Mononuclear cell (primary cell): ENCODE data around the gene CFAP141. TPM values are rescaled to one million over a fixed set of nuclear protein-coding genes. Genes with fewer than 3 reads are reported as not detected.

Source experiments
- H3K27me3 ChIP-seq: 2 replicates; pipeline ENCODE4 v1.6.0; 2011; ENCODE audit warnings: low read length, control low read depth; ENCODE audit not compliant: insufficient read depth
- H3K4me1 ChIP-seq: 2 replicates; pipeline ENCODE4 v1.5.1; 2011; ENCODE audit warnings: mild to moderate bottlenecking, low read length, control low read depth; ENCODE audit not compliant: insufficient read depth
- H3K4me3 ChIP-seq: 2 replicates; pipeline ENCODE4 v1.5.1; 2011; ENCODE audit warnings: mild to moderate bottlenecking, low read length, moderate library complexity
- H3K9me3 ChIP-seq: 2 replicates; pipeline ENCODE4 v1.5.1; 2011; ENCODE audit warnings: low read depth, mild to moderate bottlenecking, control low read depth, low read length
- total RNA-seq: library from RNA; depleted of rRNA; stranded (reverse); fragments of >200 nt; gene quantifications from one replicate; pipeline ENCODE4 v1.2.3, GENCODE V29; 2012

Gene CFAP141
- total RNA-seq, 1 donor, result not detected

DNA sequence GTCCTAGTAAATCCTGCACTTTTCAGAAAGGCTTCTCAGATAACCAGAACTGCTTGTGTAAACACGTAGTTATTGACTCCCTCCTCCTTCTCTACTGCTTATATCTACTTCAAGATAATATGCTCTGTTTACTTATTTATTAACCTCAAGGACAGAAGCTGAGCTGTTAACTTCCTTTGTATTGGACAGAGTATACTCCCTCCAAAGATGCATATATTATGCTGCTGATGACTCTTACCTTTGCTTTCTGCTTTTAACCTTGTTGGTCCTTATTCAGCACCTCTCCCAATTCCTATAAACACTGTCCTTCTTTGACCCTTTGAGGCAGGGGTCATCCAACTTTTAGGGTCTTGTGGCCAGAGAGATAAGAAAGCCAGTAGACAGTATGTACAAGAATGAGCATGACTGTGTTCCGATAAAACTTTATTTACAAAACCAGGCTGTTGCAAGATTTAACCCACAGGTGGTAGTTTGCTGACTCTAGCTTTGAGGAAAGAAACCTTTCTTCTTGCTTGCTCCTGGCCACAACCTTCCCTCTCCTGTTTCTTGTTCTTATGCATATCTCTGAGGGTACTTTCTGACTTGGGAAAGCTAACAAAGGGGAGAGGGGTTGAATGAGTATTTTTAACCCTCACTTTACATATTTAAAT, 19.2 kb downstream of the CFAP141 start:
- H3K4me3 ChIP-seq, result no peak overlapping the region
- H3K27me3 ChIP-seq, result no peaks in the 10 kb centered on the region
- peaks cover 21% of the 10 kb centered on the region for H3K4me1 ChIP-seq
- H3K9me3 ChIP-seq, result no peaks in the 10 kb centered on the region

DNA sequence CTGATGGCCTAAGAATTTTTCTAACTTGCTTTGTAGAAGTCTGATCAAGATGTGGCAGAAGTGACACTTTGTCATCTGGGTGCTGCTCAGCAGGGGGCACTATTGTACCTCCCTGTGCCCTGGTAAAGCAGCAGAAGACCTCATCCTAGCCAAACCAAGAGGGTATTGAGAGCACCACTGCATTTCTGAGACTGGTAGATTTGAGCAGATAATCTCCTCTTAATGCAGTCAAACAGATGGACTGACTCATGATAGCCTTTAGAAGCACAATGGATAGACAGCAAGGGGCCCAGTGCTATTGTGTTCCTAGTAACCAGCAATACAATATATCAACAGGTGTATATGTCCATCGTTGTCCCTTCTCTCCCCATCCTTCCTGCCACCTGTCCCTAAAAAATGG, 20.0 kb downstream of the CFAP141 start:
- H3K4me3 ChIP-seq, result no peak overlapping the region
- no peaks in the 10 kb centered on the region for H3K9me3 ChIP-seq
- peaks cover 23% of the 10 kb centered on the region for H3K4me1 ChIP-seq
- H3K27me3 ChIP-seq, result no peaks in the 10 kb centered on the region

DNA sequence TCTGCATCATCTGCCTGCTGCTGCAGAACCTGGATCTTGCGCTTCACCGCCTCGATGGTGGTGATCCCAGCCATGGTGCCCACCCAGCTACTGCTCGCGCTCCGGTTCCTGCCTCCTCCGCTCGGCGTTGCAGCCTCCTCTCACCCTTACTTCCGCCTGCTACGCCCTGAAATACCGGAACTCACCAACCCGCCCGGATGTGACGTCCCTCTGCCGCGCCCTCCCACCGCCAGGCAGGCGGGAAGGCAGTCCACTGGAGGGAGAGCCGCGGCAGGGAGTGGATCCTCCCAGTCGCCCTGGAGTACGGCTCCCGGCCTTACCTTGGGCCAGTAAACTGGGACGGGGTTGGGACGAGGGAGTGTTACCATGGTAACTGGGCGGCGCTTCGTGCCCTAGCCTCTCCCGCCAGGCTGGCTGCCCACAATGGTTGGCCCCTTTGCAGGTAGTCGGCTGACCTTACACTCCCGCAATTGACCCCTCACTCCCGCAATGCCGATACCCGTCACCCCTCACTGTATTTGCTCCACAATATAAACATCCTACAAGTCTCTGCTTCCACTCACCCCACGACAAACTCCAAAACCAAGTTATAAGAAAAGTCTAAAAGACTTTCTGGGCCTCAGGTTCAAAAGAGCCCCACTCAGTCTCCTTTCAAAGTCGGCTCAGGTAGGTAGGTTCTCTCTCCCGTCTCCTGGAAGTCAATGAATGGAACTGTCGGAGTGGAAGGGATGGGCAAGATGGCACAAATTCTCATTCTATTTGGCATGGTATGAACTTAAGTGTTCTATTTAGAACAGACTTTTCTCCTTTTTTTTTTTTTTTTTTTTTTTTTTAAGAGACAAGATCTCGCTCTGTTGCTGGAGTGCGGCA, 22.9 kb downstream of the CFAP141 start:
- Histone ChIP-seq H3K27me3 (no peaks in the 10 kb centered on the region), H3K9me3 (no peaks in the 10 kb centered on the region), H3K4me1 (peaks cover 48% of the 10 kb centered on the region)

DNA sequence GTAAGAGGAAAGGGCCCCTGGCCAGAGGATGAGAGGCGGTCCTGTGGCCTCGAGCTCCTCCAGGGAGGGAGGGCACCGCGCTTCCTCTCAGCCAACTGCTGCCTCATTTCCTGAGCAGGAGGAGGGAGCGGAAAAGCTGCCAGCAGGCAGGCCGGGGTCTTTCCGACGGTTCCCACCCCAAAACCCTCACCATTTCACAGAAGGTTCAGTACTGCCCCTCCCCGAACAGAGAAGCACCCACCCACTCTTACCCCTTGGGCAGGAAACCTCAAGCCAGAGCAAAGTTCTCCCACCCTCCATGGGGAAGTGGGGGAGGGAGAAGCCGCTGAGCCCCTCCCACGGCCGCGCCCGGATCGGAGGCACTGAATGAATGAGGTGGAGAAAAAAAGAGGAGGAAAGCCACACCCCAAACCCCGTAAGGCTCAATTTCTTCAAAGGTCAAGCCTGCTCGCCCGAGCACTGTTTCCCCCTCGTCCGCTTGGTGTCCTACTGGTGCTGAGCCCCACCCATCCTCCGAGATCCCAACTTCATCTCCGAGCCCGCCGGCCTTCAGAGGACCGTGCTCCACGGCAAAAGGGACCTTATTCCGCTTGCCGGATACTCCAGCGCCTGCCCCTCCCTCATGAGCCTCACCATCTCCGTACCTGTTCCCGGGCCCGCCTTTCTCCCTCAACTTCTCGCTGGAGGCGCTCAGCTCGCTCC, 23.6 kb downstream of the CFAP141 start:
- Histone ChIP-seq H3K9me3 (no peaks in the 10 kb centered on the region), H3K4me1 (peaks cover 56% of the 10 kb centered on the region), H3K27me3 (no peaks in the 10 kb centered on the region), H3K4me3 (peak overlapping the region; percentile 97)

More for the DNA sequence above, 22.9 kb downstream of the CFAP141 start:
- peak overlapping the region; percentile 97 for H3K4me3 ChIP-seq

DNA sequence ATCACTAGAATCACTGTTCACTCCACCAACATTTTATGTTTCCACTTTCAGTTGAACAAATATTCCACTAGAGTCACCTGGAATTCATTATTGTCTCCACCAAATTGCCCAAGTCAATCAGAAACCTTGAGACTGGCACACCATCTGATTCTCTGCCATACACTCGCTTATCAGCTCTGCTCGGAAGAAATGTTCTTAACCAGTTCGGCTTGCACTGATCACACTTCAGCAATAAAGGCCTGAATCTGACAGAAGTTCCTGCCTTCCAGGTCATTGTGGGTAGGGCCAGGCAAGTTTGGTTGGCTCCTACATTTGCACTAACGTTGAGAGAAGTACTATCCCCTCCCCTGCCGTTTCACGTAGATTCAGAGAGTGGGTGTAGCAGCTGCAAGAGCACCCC, 24.2 kb downstream of the CFAP141 start:
- no peaks in the 10 kb centered on the region for H3K27me3 ChIP-seq

DNA sequence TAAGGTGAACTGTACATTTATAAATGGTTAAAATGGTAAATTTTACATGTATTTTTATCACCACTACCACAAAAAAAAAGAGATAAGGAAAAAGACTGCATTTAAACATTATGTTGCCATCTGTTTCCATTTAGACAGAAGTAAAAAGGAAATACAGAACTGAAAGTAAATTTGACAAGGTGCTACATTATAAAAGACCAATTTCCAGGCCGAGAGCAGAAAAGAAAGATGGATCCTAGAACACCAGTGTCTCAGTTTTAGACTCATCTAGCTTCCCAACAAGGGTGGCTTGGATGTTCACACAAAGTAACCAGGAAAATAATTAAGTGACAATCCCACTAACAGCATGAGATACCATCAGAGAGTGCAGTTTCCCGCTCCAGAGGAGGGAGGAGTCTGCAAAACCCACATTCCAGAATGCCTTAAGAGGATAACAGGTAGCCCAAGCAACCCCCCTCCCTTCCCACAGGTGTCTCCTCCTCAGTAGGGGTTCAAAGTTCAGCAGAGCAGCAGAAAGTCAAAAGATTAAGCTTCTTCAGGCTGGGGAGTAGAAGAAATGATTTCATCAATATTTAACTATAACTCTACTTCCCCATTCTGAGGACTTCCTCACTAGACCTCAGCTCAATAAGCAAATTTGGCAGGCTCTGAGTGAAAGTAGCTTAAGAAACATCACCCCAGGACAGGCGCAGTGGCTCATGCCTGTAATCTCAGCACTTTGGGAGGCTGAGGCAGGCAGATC, 26.0 kb downstream of the CFAP141 start:
- peaks cover 79% of the 10 kb centered on the region for H3K4me1 ChIP-seq
- H3K27me3 ChIP-seq, result no peaks in the 10 kb centered on the region
- H3K9me3 ChIP-seq, result no peaks in the 10 kb centered on the region
- H3K4me3 ChIP-seq, result peak overlapping the region; percentile 37

More for the DNA sequence above, 24.2 kb downstream of the CFAP141 start:
- Histone ChIP-seq H3K4me1 (peaks cover 61% of the 10 kb centered on the region), H3K9me3 (no peaks in the 10 kb centered on the region), H3K4me3 (peak overlapping the region; percentile 97)

DNA sequence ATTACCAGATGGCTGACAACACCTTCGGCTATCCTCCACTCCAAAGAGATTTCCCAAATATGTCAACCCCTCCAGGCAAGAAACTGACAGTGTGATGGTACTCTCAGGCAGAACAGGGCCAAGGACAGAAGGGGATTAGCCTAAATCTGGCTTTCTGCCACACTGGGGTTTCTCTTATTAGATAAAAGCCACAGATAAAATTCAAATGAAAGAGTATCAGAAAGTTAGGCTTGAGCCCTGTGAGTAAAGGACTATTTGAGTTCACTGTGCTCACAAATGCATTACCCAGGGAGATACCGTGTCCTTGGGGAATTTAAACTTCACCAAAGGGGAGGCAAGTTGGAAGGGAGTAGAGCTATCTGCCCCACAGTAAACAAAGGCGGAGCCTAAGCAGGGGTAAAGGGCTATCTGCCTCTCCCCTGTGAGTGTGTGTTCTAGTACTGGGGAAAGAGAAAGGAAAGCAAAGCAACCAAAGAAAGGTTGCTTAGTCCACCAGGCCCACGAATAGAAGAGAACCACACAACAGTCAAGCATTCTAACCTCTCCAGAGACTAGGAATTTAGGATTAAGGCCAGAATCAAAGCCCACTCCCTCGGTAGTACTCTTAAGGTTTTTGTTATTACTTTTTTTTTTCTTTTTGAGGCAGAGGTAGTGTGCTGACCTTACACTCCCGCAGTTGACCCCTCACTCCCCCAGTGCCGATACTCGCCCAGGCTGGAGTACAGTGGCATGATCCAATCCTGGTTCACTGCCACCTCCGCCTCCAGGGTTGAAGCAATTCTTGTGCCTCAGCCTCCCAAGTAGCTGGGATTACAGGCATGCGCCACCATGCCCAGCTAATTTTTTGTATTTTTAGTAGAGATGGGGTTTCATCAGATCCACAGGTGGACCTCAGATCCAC, 27.0 kb downstream of the CFAP141 start:
- H3K4me1 ChIP-seq, result peaks cover 79% of the 10 kb centered on the region
- H3K4me3 ChIP-seq, result no peak overlapping the region
- H3K9me3 ChIP-seq, result no peaks in the 10 kb centered on the region
- H3K27me3 ChIP-seq, result no peaks in the 10 kb centered on the region

DNA sequence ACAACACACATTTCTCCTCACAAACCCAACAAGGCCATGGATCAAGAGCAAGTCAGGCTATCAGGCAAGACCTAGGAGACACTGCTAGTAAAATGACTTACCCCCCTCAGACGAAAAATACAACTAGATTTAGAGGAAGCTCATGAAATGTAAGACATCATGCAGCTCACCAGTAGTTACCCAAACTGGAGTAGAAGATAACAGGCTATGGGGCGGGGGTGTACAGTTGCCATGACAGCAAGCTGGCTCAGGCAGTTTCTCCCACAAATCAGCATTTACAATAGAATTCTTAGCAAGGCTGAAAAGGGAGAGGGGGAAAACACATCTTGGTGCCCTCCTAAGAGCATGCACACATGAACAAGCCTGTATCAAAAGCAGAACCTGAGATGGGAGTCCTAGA, 28.1 kb downstream of the CFAP141 start:
- Histone ChIP-seq H3K27me3 (no peaks in the 10 kb centered on the region), H3K4me1 (peaks cover 70% of the 10 kb centered on the region), H3K9me3 (no peaks in the 10 kb centered on the region), H3K4me3 (no peak overlapping the region)

DNA sequence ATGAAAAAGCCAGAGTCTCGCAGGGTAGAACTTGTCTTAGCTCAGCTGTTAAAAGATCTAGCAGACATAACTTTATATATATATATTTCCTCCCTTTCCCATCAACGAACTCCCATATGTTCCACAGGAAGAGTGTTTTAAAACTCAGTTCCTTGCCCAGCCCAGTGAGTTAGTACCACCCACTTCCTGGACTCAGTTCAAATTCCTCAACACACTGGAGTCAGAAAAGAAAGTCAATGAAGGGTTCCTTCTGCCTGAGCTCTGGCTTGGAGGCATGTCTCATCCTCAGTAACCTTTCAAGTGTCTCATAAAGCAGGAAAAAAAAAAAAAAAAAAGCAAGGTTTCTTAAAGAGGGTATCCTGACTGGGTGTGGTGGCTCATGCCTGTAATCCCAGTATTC, 29.8 kb downstream of the CFAP141 start:
- H3K27me3 ChIP-seq, result no peaks in the 10 kb centered on the region
- no peak overlapping the region for H3K4me3 ChIP-seq
- H3K9me3 ChIP-seq, result no peaks in the 10 kb centered on the region
- peaks cover 62% of the 10 kb centered on the region for H3K4me1 ChIP-seq

DNA sequence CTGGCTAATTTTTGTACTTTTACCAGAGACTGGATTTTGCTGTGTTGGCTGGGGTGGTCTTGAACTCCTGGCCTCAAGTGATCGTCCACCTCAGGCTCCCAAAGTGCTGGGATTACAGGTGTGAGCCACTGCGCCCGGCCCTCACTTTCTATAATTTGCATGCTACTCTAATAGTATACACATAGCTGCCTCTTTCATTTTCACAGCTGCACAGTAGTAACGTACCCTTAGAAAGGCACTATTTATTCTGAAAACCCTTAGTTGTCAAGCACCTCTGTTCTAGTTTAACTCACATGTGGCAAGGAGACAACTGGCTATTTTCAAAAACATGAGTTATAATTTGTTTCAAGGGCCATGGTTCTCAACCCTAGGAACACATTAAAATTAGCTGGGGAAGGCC, 31.5 kb downstream of the CFAP141 start:
- Histone ChIP-seq H3K4me3 (no peak overlapping the region), H3K9me3 (no peaks in the 10 kb centered on the region), H3K27me3 (no peaks in the 10 kb centered on the region), H3K4me1 (peaks cover 48% of the 10 kb centered on the region)

DNA sequence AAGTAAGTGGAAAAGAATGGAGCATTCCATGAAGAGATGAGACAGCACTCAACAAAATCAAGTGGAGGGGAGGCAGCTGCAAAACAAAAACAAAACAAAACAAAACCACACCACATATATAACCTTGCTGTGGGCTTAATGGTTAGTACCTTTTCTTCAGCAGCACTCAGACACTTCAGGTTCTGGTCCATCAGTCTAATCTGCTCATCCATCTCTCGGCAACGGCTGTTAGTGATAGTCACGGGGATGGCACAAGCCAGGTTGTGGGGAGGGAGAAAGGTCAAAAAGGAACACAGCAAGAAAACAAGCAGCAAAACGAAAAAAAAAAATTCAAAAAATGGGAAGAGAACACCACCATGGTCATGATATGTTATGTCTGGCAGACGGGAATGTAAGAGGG, 34.3 kb downstream of the CFAP141 start:
- H3K4me1 ChIP-seq, result peaks cover 20% of the 10 kb centered on the region
- no peaks in the 10 kb centered on the region for H3K27me3 ChIP-seq
- H3K9me3 ChIP-seq, result no peaks in the 10 kb centered on the region
- no peak overlapping the region for H3K4me3 ChIP-seq

DNA sequence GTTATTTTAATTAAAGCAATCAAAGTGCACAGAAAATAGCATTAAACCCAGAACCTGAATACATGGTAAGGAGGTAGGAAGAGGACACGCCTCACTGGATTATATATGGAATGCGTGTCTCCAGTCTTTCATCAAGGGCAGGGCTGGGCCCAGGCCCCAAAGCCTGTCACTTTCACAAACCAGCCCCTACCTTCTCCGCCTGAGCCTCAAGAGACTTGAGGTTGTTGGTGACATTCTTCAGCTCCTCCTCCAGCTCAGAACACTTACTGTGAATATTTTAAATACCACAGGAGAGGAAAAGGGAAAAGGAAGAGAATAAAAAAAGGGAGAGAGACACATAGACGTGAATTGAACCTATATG, 34.9 kb downstream of the CFAP141 start:
- no peaks in the 10 kb centered on the region for H3K27me3 ChIP-seq
- H3K9me3 ChIP-seq, result no peaks in the 10 kb centered on the region
- H3K4me3 ChIP-seq, result no peak overlapping the region
- H3K4me1 ChIP-seq, result peaks cover 14% of the 10 kb centered on the region

DNA sequence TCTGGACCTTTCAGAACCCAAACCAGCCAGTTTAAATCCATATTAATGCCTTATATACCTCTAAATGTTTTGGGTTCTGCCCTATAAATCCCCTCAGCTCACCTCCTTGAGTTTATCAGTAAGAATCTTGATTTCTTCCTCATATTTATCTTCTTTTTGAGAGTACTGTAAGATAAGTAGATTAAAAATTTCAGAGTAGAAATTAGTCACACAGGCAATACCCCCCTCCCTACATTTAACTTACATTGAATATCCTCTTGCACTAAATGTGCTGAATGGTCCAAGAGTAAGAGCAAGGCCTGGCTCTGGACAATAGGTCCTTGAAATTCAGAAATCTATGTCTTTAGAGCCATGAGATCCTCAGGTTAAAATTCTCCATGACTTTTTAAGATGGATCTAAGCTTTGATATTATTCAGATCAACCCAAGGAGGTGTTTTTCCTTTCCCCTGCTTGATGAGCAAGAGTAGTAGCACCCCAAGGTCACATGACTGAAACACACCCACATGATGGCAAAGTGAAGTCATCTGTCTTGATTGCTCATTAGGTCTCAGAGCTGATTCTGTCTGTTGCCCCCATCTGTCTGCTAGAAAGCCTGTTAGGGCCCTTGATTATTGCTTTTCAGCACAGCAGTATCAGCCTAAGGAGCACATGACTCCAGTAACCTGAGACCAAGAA, 35.4 kb downstream of the CFAP141 start:
- no peaks in the 10 kb centered on the region for H3K27me3 ChIP-seq
- H3K9me3 ChIP-seq, result no peaks in the 10 kb centered on the region
- peaks cover 8% of the 10 kb centered on the region for H3K4me1 ChIP-seq
- H3K4me3 ChIP-seq, result no peak overlapping the region
